Stimulated activated memory B cell treated with anti-CD40 and anti-IgM and Interleukin-4, amounts not matched to agents 10 μg/mL and 1 μg/mL and 100 μg/mL, for 72 hours (primary cell): ENCODE data around the gene KCNT1.

Source experiments
- ATAC-seq: fragments of 150-1000 bp; cut with Tn5 transposase; 2 replicates; pipeline ENCODE4 v1.10.0; 2021
- H3K27ac Mint-ChIP-seq: one replicate; pipeline ENCODE4 v1.8.0; 2022; ENCODE audit warnings: mild to moderate bottlenecking, mixed read lengths
- H3K27me3 Mint-ChIP-seq: one replicate; pipeline ENCODE4 v1.8.0; 2022; ENCODE audit warnings: mixed read lengths
- H3K36me3 Mint-ChIP-seq: one replicate; pipeline ENCODE4 v1.8.0; 2022; ENCODE audit warnings: mixed read lengths
- H3K4me1 Mint-ChIP-seq: one replicate; pipeline ENCODE4 v1.8.0; 2022; ENCODE audit warnings: mixed read lengths
- H3K4me3 Mint-ChIP-seq: one replicate; pipeline ENCODE4 v1.8.0; 2022; ENCODE audit warnings: mild to moderate bottlenecking, moderate library complexity, mixed read lengths
- H3K9me3 Mint-ChIP-seq: one replicate; pipeline ENCODE4 v1.8.0; 2022; ENCODE audit warnings: mixed read lengths

The KCNT1 gene

DNA sequence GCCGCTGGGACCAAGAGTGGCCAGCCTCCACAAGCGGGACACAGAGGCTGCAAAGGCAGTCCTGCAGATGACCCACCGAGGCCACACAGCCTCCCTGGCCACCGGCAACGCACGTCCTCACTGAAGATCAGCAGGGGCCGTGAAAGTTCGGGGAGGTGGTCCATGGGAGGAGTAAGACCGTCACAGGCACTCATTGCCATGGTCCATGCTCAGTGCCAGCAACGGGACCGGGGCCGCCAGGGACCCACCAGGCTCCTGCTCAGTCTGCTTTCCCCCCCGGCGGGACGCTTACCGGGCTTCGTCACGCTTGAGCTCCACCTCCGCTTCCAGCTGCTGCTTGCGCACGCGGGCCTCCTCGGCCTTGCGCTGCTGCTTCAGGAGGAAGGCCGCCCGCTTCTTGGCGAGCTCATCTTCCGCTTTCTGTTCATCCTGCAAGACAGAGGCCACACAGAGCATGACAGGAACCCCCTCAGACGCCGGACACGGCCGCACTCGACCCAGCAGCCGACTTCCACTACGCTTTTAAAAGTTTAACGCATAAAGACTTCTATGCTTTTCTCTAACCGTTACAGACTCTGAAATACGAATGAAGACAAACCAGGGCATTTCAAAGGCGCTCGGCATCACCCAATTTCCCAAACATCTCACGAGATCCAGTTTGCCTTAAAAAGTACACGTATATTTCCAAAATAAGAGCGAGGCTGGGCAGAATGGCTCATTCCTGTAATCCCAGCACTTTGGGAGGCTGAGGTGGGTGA, 116.9 kb downstream of the KCNT1 start:
- no peak for ATAC-seq
- H3K36me3 Mint-ChIP-seq: peaks cover 89% of the 10 kb centered on the region

DNA sequence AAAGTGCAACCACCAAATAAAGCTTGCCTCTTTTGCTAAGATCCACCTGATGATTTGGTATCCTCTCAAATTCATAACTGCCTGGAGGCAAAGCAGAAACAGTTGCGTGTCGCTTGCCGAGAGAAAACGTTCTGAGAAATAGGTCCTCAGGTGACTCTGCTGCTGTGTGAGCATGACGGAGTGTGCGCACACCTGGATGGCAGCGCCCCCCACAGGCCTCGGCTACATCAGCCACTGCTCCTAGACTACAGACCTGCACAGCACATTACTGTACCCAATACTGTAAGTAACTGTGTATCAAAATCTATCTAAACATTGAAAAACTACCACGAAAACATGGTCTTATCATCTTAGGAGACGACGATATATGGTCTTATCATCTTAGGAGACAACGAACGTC, 117.9 kb downstream of the KCNT1 start:
- Mint-ChIP-seq H3K9me3 (no peaks in the 10 kb centered on the region), H3K4me3 (no peak overlapping the region), H3K36me3 (peaks cover 87% of the 10 kb centered on the region), H3K27me3 (no peaks in the 10 kb centered on the region), H3K27ac (no peak overlapping the region), H3K4me1 (no peaks in the 10 kb centered on the region)
- ATAC-seq: no peak

More for the DNA sequence above, 116.9 kb downstream of the KCNT1 start:
- no peaks in the 10 kb centered on the region for H3K27me3 Mint-ChIP-seq
- H3K27ac Mint-ChIP-seq: no peak overlapping the region
- H3K4me1 Mint-ChIP-seq: no peaks in the 10 kb centered on the region
- no peaks in the 10 kb centered on the region for H3K9me3 Mint-ChIP-seq
- H3K4me3 Mint-ChIP-seq: no peak overlapping the region

DNA sequence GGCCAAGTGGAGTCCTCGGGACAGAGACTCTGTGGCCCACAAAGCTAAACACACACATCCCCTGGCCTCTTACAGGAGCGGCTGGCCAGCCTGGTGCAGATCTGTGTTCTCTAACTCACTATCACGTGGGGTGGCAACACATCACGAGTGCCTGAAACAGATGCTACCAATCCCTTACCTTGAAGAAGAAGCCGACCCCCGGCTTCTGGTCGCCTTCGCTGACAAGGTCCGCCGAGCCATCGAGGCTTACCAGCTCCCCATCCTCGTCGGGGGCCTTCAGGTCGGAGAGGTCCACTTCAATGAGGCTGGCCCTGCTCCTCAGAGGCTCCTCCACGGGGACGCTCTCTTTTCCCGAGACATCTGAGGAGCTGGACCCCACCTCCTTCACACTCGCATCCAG, 118.7 kb downstream of the KCNT1 start:
- Mint-ChIP-seq H3K36me3 (peaks cover 87% of the 10 kb centered on the region), H3K9me3 (no peaks in the 10 kb centered on the region), H3K27ac (no peak overlapping the region), H3K4me1 (no peaks in the 10 kb centered on the region), H3K27me3 (no peaks in the 10 kb centered on the region), H3K4me3 (no peak overlapping the region)
- no peak for ATAC-seq

DNA sequence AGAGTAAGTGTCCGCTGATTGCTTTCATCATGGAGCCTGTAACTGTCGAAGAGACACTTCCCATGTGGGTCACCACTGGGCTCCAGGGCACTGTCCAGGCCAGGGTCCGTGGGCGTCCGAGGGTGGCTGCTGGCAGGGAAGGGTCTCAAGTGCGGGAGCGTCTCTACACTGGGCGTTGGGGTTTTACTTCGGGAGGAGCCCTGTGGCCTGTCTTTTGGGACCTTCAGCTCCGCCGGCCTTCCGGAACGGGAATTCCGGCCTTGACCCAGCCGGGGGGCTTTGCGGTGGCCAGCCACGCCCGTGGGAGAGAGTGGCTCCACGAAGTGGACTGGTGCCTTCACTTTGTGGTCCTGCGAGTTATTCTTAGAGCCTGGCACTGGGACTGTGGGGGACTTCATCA, 119.1 kb downstream of the KCNT1 start:
- Mint-ChIP-seq H3K4me1 (no peaks in the 10 kb centered on the region), H3K4me3 (no peak overlapping the region), H3K9me3 (no peaks in the 10 kb centered on the region), H3K27me3 (no peaks in the 10 kb centered on the region), H3K36me3 (peaks cover 86% of the 10 kb centered on the region), H3K27ac (no peak overlapping the region)
- no peak for ATAC-seq

DNA sequence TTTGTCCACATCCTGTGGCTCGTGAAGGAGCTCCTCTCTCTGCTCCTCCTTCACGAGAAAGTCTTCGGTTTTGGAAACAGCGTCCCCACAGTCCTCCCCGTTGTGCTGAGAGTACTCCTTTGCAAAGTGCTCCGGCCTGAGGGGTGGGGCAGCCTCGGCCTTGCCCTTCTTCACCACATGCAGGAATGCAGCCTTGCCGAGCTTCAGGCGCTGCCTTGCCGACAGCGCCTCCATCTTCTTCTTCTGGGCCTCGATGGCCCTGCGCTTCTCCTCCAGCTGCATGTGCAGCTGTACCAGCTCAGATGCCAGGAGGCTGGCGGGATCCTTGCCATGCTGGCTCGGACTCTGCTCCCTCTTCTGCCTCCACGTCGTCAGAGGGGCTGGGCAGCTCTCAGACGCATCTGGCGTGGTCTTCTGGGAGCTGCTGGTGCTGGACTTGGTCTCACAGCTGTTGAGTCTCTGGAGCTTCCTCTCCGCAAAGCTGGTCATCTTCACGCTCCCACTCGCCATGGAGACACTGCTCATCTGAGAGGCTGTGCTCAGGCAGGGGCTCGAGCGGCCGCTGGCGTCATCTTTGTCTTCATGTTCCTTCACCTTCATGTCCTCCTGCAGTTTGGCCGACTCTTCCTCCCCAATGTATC, 119.9 kb downstream of the KCNT1 start:
- Mint-ChIP-seq H3K4me1 (no peaks in the 10 kb centered on the region), H3K4me3 (no peak overlapping the region), H3K27me3 (no peaks in the 10 kb centered on the region), H3K36me3 (peaks cover 86% of the 10 kb centered on the region), H3K9me3 (no peaks in the 10 kb centered on the region), H3K27ac (no peak overlapping the region)
- ATAC-seq: no peak

DNA sequence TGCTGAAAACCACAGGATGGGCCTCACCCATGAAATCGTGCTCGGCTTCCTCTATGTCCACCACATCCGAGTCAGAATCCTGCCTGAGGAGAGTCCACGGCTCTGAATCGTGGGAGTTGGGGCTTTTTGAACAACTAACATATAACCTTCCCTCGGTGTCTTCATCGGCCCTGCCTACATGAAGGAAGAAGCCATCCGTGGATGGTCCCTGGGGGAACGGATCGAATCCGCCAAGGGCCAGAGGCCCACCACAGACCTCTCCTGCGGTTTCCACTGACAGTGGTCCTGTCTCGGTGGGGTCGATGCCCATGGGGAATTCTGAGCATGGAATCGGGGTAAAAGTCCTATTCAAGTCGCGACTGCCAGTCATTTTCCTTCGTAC, 120.4 kb downstream of the KCNT1 start:
- Mint-ChIP-seq H3K36me3 (peaks cover 87% of the 10 kb centered on the region), H3K27me3 (no peaks in the 10 kb centered on the region), H3K27ac (no peak overlapping the region), H3K4me1 (no peaks in the 10 kb centered on the region), H3K9me3 (no peaks in the 10 kb centered on the region), H3K4me3 (no peak overlapping the region)
- ATAC-seq: no peak

DNA sequence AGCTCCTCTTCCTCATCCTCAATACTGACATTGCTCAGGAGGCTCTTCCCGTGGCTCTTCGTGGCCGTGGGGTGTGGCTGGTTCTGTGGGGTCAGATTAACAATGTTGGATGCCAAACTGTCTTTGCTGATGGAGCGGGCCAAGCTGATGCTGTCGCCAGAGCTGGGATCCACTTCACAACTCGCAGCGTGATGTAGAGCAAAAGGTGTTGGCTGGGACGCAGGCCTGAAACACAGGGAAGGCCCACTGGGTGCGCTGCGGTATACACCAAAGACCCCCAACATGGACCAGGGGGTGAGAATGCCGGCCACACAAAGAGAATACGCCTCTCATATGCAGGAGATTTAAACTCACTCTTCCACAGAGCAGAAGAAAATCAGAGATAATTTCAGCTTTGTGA, 121.1 kb downstream of the KCNT1 start:
- peaks cover under 1% of the 10 kb centered on the region for H3K9me3 Mint-ChIP-seq
- no peak overlapping the region for H3K27ac Mint-ChIP-seq
- ATAC-seq: no peak
- no peaks in the 10 kb centered on the region for H3K4me1 Mint-ChIP-seq
- H3K4me3 Mint-ChIP-seq: no peak overlapping the region
- no peaks in the 10 kb centered on the region for H3K27me3 Mint-ChIP-seq
- peaks cover 90% of the 10 kb centered on the region for H3K36me3 Mint-ChIP-seq

DNA sequence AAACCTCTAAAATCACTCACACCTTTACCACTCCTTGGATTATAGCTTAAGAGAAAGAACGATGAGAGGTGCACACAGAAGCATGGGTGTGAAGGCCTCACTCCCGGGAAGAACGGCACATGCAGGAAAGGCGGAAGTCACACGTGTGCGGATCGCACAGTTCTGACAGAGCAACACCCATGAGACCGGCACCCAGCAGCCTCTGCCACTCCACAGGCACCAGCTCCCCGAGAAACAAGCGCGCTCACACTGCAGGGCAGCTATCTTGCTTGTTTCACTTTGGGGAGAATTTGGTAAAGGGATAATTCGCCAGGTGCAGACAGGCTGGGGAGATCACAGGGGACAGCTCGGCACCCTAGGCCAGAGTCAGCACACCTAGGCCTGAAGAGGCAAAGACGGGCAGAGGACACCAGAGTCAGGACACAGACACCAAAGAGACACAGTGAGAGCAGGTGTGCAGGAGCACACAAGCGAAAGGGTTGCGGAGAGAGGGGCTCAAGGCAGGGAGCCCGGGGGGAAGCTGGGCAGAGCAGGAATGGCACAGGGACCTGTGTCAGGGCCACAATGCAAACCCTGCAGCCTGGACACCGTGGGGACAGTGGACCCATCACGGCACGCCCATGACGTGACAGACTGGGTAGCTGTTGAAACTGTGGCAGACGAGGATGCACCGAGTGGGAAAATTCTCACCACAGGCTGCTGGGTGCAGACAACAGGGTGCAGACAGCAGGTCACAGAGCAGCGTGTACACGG, 123.6 kb downstream of the KCNT1 start:
- Mint-ChIP-seq H3K9me3 (peaks cover 7% of the 10 kb centered on the region), H3K4me3 (no peak overlapping the region), H3K27me3 (no peaks in the 10 kb centered on the region), H3K27ac (no peak overlapping the region), H3K36me3 (peaks cover 97% of the 10 kb centered on the region), H3K4me1 (no peaks in the 10 kb centered on the region)
- no peak for ATAC-seq

DNA sequence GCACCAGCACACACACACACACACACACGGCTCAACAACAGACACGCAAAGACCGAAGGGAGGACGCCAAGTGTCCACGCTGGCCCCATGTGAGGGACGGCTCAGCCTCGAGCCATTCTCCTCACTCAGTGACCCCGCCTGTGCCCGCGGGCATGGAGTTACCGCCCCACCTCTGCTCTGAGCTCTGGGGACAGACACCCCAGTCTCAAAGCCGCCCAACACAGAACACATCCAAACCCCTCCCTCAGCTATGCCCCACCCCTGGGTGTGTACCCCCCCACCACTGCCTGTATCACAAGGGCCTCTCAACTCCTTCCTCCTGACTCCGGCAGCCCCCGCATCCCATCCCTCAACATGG, 124.2 kb downstream of the KCNT1 start:
- Mint-ChIP-seq H3K4me3 (no peak overlapping the region), H3K36me3 (peaks cover 97% of the 10 kb centered on the region), H3K4me1 (no peaks in the 10 kb centered on the region), H3K9me3 (peaks cover 7% of the 10 kb centered on the region), H3K27me3 (no peaks in the 10 kb centered on the region), H3K27ac (no peak overlapping the region)
- no peak for ATAC-seq

DNA sequence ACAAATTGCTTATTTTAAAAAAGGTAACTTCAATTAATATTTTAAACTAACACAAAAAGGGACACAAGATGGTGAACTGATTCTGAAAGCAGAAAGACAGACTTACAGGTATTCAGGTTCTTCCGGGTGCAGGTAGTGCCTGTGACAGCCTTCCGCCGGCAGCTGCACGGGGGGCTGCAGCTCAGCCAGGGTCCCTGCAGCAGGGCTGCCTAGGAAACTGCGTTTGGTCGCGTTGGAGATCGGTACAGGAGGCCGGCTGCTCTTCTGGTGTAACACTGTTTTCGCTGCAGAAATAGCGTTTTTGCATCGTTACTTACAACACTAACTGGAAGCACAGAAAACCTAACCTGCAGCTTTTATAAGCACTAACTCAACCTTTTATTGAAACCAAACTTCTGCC, 125.3 kb downstream of the KCNT1 start:
- no peak for ATAC-seq
- peaks cover 94% of the 10 kb centered on the region for H3K36me3 Mint-ChIP-seq
- no peaks in the 10 kb centered on the region for H3K27me3 Mint-ChIP-seq
- H3K4me3 Mint-ChIP-seq: no peak overlapping the region
- no peaks in the 10 kb centered on the region for H3K4me1 Mint-ChIP-seq
- peaks cover 7% of the 10 kb centered on the region for H3K9me3 Mint-ChIP-seq
- H3K27ac Mint-ChIP-seq: no peak overlapping the region

DNA sequence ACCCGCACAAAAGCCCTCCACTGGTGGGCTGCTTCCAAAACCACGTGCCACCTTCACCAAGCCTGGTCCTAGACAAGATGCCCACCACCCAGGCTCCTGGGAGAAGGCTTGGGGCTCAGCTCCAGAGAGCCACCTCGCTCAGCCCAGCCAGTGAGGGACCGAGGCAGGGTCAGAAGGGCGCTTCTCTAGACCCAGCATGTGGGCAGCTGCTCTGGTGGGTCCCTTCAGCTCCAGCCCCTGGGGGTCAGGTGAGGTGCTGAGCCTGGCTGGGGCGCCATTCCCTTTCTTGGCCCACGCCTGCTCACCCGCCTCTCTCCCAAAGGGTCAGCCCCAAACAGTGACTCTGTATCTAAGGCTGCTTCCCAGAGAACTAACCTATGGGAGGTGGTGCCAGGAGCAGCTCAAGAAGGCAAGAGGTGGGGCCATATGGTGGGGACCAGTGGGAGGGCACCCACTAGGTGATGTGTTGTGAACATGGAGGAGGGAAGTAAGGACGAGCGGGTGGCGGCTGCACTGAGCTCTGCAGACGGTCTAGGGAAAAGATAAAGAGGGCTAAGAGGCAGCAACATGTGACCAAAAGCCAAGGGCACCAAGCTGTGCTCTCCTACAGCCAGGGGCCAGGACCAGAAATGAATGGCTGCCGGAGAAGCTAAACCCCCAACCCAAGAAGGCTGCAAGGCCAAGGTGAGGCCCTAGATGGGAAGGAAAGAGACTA, 126.0 kb downstream of the KCNT1 start:
- Mint-ChIP-seq H3K27me3 (no peaks in the 10 kb centered on the region), H3K27ac (no peak overlapping the region), H3K4me3 (no peak overlapping the region), H3K9me3 (peaks cover 7% of the 10 kb centered on the region), H3K36me3 (peaks cover 86% of the 10 kb centered on the region), H3K4me1 (no peaks in the 10 kb centered on the region)
- no peak for ATAC-seq

DNA sequence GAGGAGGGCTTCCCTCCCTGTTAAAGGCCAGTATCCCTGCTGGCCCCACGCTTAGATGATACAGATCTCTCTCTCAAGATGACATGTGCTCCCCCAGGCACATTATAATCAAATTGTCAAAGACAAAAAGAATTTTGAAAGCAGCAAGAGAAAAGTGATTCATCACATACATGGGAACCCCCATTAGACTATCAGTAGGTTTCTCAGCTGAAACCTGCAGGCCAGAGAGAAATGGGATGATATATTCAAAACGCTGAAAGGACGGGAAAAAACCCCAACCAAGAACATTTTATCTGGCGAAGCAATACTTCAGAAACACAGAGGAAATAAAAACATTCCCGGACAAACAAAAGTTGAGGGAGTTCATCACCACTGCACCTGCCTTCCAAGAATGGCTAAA, 126.7 kb downstream of the KCNT1 start:
- no peak overlapping the region for H3K4me3 Mint-ChIP-seq
- no peak for ATAC-seq

DNA sequence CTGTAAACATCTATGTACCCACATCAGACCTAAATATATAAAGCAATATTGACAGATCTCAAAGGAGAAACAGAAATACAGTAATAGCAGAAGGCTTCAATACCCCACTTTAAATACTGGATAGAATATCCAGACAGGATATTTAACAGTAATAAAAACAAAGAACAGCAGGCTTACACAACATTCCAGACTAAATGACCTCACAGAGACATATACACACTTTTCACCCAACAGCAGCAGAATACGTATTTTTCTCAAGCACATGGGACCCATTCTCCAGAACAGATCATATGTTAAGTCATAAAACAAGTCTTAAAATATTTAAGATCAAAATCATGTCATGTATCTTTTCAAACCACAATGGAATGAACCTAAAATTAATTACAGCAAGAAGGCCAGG, 128.5 kb downstream of the KCNT1 start:
- ATAC-seq: no peak
- Mint-ChIP-seq H3K27ac (no peak overlapping the region), H3K36me3 (peaks cover 83% of the 10 kb centered on the region), H3K9me3 (peaks cover 7% of the 10 kb centered on the region), H3K27me3 (no peaks in the 10 kb centered on the region), H3K4me3 (no peak overlapping the region), H3K4me1 (no peaks in the 10 kb centered on the region)

More for the DNA sequence above, 126.7 kb downstream of the KCNT1 start:
- Mint-ChIP-seq H3K36me3 (peaks cover 84% of the 10 kb centered on the region), H3K27me3 (no peaks in the 10 kb centered on the region), H3K9me3 (peaks cover 7% of the 10 kb centered on the region), H3K27ac (no peak overlapping the region), H3K4me1 (no peaks in the 10 kb centered on the region)

DNA sequence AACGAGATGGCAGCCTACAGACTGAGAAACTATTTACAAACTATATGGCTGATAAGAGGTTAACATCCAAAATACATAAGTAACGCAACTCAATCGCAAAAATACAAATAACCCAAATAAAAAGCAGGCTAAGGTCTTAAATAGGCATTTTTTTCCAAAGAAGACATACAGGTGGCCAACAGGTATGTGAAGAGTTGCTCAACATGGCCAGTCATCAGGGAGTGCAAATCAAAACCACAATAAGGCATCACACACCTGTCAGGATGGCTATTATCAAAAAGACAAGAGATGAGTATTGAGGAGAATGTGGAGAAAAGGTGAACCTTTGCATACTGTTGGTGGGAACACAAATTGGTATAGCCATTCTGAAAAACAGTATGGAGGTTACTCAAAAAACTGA, 131.9 kb downstream of the KCNT1 start:
- no peak for ATAC-seq
- H3K9me3 Mint-ChIP-seq: peaks cover 3% of the 10 kb centered on the region
- no peak overlapping the region for H3K27ac Mint-ChIP-seq
- peaks cover 51% of the 10 kb centered on the region for H3K36me3 Mint-ChIP-seq
- H3K27me3 Mint-ChIP-seq: no peaks in the 10 kb centered on the region
- H3K4me1 Mint-ChIP-seq: no peaks in the 10 kb centered on the region
- no peak overlapping the region for H3K4me3 Mint-ChIP-seq

DNA sequence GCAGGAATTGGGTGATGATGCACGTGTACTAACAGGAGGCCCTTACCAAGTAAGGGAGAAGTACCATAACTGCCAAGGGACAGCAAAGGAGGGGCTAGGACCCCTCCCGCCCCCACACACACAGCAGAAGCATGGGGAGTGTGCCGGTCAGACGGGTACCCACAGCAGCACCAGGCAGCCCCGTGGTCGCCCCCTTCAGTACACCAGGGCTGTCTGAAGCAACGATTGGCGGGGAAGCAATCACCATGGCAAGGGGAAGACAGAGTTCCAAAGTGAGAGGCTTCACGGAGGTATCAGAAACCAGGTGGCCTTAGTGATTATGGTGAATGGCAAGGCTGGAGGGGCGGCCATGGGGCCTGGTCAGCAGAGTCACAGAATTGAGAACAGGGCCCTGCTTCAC, 133.1 kb downstream of the KCNT1 start:
- Mint-ChIP-seq H3K9me3 (no peaks in the 10 kb centered on the region), H3K27ac (no peak overlapping the region), H3K4me1 (no peaks in the 10 kb centered on the region), H3K4me3 (no peak overlapping the region), H3K27me3 (no peaks in the 10 kb centered on the region), H3K36me3 (peaks cover 38% of the 10 kb centered on the region)
- ATAC-seq: no peak
